IPS-NIHi11 (cell line): ENCODE measurements around the gene PPP1R15B.

ENCODE experiments used
- DNase-seq: peaks from one replicate; pipeline ENCODE4 v3.0.0; 2012; ENCODE audit warnings: mixed read lengths, low spot score

PPP1R15B gene

DNA sequence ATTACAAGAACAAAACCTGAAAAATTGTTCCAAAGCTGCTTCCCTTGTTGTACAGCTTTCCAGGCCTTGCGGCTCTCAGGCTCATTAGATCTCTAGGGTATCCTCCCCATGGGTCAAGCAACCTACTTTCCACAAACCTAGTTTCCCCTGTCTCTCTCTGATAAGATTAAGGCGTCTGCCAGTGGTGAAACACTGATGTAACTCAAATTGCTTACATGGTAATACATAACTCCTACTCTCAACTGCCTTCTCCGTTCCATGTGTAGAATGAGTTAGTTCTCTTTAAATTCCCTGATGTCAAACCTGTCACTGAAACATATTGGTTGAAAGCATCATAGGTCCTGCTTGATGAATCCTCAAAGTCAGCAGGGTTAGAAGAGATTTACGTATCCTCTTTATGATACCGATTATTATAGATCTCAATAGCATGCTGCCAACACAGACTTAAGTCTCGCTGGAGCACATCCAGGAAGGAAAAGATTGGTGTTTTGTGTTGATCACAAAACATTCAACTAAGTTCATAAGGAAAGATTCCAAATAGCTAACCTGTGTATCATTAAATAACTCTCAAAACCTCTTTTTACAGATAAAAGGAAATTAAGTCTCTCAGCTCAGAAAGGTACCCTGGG, 10.6 kb downstream of the PPP1R15B start:
- DNase-seq = no peak

DNA sequence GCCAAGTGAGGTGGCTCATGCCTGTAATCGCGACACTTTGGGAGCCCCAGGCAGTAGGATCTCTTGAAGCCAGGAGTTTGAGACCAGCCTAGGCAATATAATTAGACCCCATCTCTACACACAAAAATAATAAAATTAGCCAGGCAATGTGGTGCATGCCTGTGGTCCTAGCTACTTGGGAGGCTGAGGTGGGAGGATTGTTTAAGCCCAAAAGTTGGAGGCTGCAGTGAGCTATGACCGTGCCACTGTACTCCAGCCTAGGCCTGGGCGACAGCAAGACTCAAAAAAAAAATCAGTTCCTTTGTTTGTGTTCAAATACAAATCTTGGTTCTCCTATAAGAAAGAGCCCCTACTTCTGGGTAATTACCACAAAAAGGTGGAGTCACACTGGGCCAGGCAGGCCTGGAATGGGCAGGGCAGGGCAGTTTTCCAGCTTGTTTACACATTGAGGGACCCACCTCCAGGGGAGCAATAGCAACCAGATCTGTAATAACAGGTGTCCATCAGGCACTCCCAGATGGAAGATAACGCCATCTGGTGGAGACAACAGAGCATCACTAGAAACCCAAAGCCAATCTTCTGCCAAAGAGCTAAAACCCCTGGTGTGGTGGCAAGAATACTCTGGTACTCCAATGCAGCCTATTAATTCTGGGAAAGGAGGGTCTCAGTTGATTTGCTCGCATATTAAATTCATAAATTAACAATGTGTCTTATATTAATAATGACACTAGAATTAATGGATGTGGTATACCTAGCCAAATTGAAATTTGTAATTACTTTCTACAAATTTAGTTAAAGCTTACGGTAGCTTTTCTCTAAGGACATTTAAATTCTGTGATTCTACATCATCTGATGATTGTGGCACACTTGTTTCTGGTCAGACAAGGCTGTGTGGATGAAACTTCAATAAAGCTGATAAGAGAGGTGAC, 13.2 kb downstream of the PPP1R15B start:
- DNase-seq = peak; percentile 90

DNA sequence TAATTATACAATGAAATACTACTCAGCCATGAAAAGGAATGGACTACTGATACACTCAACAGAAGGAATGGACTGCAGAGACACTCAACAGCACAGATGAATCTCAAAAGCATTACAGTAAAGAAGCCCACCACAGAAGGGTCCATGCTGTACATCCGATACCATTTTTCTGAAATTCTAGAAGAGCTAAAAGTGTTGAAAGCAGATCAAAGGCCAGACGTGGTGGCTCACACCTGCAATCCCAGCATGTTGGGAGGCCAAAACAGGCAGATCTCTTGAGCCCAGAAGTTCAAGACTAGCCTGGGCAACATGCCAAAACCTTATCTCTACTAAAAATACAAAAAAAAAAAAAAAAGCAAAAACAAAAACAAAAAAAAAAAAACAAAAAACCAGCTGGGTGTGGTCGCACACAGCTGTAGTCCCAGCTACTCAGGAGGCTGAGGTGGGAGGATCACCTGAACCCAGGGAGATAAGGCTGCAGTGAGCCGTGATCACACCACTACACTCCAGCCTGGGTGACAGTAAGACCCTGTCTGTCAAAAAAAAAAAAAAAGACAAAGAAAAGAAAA, 15.5 kb downstream of the PPP1R15B start:
- no peak for DNase-seq

DNA sequence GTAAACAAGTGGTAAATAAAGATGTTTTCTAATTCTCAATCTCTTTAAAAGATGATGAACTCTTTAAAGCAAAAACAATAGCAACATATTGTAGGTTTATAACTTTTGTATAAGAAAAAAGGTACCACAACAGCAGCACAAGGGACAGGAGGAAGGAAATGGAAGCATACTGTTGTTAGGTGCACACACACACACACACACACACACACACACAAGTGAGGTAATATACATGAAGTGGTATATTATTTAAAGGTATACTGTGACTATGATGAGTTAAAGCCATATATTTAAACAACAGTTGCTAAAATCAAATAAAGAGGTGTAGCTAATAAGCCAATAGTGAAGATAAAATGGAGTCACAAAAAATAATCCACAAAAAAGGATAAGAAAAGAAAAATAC, 20.0 kb downstream of the PPP1R15B start:
- DNase-seq = no peak

DNA sequence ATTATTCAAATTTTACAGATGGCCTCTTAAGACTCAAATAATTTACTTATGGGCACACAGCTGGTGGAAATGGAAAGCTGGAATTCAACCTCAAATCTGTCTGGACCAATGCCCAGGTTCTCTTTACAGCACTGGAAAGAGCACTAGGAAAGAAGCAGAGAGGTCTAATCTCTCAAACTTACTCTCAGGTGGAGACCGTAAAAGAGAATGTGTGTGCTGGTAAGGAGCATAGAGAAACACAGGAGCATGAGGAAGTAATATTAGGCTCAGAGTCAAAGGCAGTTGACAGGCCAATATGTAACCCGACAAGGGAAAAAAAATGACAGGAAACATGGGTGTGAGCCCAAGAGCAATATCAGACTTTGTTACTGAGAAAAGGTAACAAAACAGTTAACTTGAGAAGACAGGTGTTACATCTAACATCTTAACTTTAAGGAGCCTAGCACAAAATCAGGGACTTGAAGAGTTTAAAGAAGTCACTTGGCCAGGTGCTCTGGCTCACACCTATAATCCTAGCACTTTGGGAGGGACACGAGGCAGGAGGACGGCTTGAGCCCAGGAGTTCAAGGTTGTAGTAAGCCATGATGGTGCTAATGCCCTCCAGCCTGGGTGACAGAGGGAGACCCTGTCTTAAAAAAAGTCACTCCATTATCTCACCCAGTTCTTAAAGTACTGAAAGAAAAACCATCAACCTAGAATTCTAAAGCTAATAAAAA, 20.7 kb downstream of the PPP1R15B start:
- DNase-seq = no peak

DNA sequence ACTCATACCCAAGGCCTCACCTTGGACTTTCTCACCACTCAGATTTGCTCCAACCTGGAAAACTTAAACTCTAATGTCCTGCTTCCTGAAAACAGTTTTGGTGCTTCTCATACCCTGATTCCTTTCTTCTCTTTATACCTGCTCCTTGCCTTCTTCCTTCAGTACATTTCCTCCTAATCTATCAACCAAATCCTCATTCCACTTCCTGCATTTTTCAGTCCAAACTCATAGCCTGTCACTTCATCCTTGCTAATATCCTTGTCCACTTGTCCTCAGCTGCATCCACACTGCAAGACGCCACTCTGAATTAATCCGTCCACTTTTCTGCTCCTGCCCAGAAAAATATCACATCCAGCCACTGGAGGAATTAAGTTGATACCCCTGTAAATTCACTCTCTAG, 25.9 kb downstream of the PPP1R15B start:
- DNase-seq = no peak

DNA sequence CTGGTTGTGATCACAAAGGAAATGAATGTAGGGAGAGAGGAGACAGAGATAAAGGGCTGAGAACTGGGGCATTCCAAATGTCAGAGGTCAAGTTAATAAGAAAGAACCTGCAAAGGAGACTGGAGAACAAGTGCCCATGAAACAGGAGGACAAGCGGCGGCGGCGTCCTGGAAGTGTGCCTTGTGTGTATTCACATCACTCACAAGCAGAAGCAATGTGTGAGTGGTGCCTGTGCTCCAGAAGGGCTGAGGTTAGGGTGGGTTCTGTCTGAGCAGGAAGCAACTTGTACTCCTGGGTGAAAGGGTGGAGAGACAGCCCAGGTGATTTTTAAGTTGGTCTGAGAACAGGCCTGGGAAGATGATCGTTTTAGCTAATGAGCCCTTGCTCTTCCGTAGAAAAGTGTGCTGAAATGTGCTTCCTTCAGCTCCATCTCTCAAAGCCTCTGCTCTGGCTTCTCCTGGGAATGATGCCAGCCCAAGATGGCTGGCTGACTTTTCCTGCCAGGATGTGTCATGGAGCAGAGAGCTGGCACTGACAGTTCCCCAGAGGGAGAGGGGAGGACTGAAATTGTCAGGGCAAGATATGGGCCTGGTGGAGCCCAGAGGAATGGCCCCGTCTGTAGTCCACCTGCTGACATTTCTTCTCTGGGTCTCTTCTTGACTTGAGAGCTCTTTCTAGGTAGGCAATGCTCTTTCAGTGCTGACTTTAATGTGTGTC, 26.8 kb downstream of the PPP1R15B start:
- no peak for DNase-seq

DNA sequence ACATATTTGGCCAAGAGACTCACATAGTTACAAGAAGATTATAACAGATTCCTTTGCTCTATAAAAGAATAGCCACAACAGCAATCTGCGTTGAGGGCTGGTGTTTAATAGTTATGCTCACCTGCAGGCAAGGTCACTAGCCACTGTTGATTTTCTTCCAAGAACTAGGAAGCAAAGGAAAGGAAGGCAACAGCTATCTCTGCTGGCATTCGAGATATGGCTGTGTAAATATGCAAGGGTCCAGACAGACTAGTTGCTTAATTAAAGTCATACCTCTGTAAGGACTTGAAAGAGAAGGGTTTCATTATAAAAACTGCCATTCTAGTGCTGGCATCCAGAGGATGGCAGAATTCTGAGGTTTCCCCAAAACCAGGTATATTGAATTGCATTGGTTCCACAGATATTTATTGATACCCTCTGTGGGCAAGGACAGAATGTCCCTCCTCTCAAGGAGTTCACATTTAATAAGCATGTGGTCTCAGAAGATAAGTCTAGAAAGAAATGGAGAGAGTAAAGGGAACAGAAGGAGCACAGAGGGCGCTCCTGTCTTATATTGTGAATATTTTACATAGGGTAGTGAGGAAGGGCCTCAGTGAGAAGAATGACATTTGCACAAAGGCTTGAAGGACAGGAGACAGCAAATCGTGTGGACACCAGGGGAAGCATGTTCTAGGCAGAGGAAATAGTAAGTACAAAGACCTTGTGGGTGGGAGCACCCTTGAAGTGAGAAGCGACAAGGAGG, 28.3 kb downstream of the PPP1R15B start:
- DNase-seq = no peak

DNA sequence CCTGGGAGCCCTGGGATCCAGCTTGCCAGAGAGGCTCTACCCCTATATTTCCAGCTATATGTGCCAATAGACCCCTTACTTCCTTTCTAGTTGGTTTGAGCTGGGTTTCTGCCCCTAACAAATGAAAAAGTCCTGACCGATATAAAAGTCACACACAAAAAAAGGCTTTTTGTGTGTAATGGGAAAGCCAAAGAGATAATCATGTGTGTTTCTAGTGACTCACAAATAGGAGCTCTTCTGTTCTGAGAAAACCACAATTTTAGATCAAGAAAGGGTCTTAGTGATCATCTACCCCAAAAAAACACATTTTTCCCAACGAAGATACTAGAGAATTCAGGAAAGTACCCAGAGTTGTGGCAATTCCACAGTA, 28.9 kb downstream of the PPP1R15B start:
- no peak for DNase-seq

DNA sequence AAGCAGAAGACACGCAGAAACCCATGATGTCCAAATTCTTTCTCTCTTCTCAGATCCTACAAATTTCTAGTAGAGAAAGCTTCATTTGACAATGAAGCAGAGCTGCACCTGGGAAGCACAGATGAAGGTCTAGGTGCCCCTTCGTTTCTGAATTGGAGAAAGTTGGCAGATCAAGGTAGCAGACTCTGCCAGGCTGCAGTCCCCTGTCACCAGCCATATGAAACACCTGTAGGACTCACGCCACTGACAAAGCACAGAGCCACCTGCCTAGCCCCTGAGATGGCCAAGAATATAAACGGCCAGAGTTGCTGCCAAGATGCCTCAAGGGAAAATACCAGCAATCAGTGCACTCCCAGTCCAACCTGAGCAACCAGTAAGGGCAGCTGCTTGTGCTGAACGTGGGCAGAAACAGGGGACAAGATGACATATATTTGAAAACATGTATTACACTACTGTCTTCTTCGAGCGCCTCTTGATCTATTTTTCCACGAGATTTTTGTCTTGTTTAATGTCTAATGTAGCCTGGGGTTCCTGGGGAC, 31.3 kb downstream of the PPP1R15B start:
- DNase-seq = no peak

DNA sequence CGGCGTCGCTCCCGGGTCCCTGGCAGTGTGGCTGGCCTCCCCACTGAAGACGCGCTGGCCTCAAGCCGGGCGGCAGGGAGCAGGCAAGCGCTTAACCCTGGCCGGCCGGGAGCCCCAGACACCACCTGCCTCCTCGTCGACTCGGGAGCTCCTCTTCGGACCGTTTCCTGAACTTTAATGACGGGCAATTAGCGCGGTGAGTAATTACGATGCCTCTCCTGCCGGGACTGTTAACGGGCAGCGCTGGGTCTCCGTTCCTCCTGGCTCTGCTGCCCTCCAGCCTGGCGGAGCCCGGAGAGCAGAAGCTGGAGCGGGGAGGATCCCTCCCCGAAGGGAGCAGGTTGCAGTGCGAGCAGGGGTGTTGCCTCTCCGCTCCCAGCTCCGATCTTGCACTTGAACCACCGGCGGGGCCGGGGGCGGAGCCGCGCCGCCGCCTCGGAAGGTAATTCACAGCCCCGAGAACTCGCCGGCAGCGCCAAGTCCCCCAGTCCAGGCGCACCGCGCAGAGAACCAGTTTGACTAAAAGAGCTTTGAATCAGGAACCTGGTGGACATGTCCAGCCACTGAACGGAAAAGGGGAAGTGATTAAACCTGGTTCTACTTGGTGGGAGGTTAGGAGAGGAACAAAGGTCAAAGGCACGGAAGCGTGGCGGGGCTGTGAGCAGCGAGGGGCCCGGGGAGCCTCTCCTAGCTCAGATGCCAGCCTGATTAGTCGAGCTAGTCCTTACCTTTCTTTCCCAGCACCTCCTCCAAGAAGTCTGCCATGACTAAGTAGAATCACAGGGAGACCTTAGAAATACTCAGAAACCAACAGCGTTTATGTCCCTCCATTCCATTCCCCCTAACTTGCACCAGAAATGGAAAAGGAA, 33.6 kb downstream of the PPP1R15B start:
- DNase-seq = peak; percentile 78

DNA sequence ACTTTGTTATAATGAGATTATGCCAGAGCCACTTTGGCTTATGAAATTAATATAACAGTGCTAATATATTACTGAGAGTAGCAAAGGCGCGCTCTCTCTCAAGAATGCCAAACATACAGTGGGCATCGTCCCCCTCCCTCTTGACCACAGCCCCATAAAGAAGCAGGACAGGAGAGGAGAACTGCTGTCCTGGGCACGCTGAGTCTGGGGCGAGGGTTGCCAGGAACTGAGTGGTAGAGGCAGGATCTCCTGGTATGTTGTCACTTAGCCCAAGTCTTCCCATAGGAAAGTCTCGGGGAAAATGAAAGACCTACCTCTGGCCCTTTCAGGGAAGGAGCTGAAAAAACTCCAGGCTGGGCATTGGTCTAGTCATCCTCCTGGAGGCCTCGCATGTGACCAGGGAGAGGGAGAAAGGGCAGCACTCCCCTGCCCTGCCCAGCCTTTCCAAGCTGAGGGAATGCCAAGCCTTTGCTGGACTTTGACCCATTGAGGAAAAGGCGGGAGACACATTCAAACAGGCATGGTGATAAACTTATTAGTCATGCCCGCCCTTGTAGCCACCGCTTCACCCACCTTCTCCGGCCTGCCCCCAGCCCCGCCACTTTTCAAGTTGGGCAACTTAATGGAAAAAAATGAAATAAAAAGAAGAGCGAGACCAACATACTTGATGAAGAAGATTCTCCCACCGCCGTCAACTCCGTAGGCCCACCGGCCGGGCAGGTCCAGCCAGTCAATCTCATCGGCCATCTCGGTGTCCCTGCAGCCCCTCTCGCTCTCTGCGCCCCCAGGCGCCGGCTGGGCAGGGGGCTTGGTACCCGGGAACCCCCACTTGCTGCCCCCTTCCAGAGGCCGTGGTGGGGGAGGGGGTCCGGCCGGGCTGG, 34.5 kb downstream of the PPP1R15B start:
- DNase-seq = no peak

DNA sequence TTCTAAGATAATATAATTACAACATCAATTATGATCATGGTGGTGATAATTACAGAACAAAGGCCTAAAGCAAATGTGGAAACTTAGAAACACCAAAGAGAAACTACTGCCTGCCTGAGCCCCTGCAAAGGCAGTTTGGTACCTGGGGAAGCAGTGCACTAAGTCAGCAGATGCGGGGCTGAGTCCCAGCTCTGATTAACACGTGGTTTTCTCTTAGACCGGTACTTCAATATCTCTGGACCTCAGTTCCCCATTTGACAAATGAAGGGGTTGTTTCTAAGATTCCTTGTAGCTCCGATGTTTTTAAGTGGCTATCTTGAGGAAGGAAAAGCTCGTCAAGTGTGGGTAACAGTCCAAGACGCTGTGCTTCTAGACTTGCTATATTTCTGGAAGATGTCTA, 35.2 kb downstream of the PPP1R15B start:
- no peak for DNase-seq

DNA sequence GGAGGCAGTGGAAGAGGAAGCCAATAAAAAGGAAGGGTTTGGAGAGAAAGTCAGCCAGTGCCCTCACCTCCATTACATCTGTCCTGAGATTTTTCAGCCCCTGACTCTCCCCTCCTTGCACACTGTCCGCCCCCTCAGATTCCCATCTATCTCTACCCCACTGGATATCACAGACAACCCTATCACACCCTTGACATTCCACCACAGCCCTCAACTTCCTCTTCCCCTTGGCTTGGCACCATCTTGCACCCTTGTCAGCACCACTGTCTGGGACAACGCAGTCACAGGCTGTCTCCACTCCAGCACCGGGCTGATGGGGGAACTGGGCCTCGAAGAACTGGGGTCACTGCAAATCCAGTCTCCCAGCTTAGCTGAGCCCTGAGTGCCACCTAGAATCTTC, 37.7 kb downstream of the PPP1R15B start:
- DNase-seq = no peak

DNA sequence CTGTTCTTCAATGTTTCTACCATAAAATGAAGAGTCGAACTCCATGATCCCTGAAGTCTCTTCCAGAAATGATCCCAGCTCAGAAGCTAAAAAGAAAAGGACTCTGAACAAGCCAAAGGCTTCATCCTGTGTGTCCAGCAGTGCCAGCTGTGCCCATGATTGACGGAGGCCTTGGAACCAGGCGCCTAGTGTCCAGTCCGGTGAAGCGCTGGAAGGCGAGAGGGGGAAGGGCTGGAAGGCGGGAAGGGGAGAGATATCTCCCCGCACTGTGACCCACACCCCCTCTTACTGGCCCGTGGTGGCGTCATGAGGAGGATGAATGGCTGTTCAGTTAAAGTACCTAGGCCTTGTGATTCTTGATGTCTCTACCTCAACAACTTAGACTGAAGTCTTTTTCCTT, 41.4 kb downstream of the PPP1R15B start:
- no peak for DNase-seq

DNA sequence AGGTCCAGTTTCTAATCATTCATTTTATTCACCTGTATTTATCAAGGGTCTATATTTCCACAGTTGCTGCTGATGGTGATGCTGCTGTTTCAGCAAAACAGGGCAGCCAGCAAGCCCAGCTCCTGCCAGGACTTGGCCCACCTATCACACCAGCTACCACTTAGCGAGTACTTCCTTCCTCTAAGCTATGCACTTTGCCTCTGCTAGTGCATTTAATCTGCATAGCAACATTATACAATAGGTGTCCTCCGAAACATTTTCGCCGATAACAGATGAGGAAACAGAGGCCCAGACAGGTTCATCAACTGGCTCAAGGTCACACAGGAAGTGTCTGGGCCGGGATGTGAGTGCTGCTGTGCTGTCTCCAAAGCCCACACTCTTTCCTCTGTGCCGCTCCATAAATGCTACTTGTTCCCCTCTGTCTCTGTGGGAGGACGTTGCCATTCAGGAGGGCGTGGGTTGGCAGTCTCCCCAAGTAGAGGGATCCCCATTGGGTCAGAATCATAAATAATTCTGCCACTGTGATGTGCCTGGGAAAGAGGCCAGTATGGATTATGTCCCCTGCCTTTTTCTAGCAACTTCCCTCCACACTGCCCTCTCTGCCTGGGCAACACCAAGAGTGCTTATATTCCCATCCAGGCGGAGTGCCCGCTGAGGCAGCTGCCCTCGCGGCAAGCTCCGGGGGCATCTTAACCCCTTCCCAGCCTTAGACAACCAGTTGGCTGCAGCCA, 42.5 kb downstream of the PPP1R15B start:
- DNase-seq = no peak

DNA sequence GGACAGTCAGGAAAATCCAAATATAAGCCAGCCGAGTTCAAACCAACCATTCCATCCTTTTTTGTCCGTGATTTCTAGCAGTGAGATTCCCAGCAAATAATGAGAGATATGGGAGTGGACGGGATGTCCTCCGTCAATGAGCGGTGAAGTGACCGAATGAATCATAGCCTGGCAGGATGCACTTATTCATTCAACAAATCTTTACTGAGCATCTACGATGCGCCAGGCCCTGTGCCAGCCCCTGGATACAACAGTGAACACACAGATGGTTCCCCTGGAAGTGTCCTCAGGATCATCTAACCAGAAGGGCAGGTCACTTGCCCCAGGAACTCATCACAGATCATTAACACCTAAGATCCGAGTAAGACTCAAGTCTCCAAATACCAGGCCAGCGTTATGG, 43.7 kb downstream of the PPP1R15B start:
- no peak for DNase-seq

DNA sequence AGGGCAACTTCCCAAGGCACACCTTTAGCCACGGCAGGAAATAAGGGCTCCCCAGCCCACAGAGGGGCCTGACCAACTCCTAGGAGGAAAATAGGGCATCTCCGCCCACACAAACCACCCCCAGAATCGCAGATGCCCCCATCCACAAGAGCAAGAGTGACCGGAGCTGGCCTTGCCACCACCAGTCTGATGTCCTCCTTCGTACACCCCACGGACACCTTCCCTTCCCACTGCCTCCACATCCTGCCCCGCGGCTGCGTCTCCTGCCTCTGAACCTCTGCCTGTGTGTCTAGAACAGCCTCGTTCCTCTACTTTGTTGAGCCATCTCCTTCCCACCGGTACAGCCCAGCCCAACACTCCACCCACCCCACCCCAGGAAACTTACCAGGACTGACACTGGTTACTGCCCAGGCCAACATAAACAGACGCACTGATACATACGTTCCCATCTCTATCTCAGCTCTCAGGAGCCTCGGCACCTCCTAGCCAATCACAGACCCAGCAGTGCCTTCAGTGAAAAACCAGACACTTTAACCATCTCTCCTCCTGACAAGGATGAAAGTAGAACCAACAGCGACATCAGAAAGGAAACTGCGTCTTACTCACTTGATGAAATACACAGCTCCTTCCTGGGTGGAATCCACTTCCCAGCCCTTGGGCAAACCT, 44.3 kb downstream of the PPP1R15B start:
- DNase-seq = no peak
